Omental fat pad (tissue), 4 donors: Measurements from ENCODE around the gene TMEM245. TPM values are rescaled to one million over a fixed set of nuclear protein-coding genes. Genes with fewer than 3 reads are reported as not detected.
A peak's percentile ranks its signal among the peaks of the same experiment; 100 is the strongest.

Experiments used
- ATAC-seq: fragments of 150-250 bp; one replicate; pipeline ENCODE4 v1.9.1; 2016; ENCODE audit warnings: mild to moderate bottlenecking, moderate library complexity; ENCODE audit not compliant: low FRiP score
- DNase-seq: peaks from one replicate; pipeline ENCODE4 v3.0.0-alpha.2; 2019; ENCODE audit warnings: low spot score
- CTCF ChIP-seq, 3 donors: fragments of 450-650 bp; IDR thresholded peaks; one replicate each; pipeline ENCODE4 v1.5.1; 2016 to 2017; ENCODE audit warnings: antibody characterized with exemption in 3 of 3, mild to moderate bottlenecking in 3 of 3, moderate library complexity in 2 of 3
- total RNA-seq, 4 donors: library from RNA; depleted of rRNA; stranded (reverse); fragments of >200 nt; gene quantifications; one replicate each; pipeline ENCODE4 v1.1.0, GENCODE V29; 2016

TMEM245 gene
- total RNA-seq: 10 to 100 TPM; 64.8 to 91.5 (median 76.5) TPM

GRCh38 chr9:109119439-109120203, at the start of gene TMEM245:
Gene TMEM245 (minus strand): TSS chr9:109119947. CDS start chr9:109119913, 34 bp downstream.
- no peak for TF ChIP-seq CTCF (IDR thresholded peaks at IDR 0.05)
- peak; percentile 77 for DNase-seq
- ATAC-seq: peak; percentile 92

GRCh38 chr9:109168170-109168569, 48.4 kb upstream of the TMEM245 start:
- ATAC-seq (no peak), DNase-seq (no peak)
- TF ChIP-seq CTCF (IDR thresholded peaks at IDR 0.05): no peak

- DNase-seq (no peak), ATAC-seq (no peak)
- no peak for TF ChIP-seq CTCF (IDR thresholded peaks at IDR 0.05)
These were observed 48.0 kb upstream of the TMEM245 start for GRCh38 chr9:109167716-109168115.

GRCh38 chr9:109166771-109167601, 47.2 kb upstream of the TMEM245 start, which contains the start of gene FRRS1L:
Gene FRRS1L (minus strand): TSS chr9:109167249. CDS start chr9:109167138, 111 bp downstream.
- no peak for ATAC-seq
- DNase-seq: no peak
- TF ChIP-seq CTCF (IDR thresholded peaks at IDR 0.05): no peak

- no peak for TF ChIP-seq CTCF (IDR thresholded peaks at IDR 0.05)
- DNase-seq: no peak
- no peak for ATAC-seq
These were observed 46.5 kb upstream of the TMEM245 start for GRCh38 chr9:109166171-109166770.

- TF ChIP-seq CTCF (IDR thresholded peaks at IDR 0.05): no peak
- DNase-seq (no peak), ATAC-seq (no peak)
These were observed 44.3 kb upstream of the TMEM245 start for GRCh38 chr9:109164042-109164441.
